ENCODE data around the gene NPW. TPM values are rescaled to one million over a fixed set of nuclear protein-coding genes. Genes with fewer than 3 reads are reported as not detected.

NPW gene
- total RNA-seq, 1 donor from 2014 or later = 1.3 TPM

- no peaks in the 10 kb centered on the region for H3K27me3 Mint-ChIP-seq (ENCODE audit: low read depth)
- peaks cover 19% of the 10 kb centered on the region for H3K4me1 Mint-ChIP-seq
- no peaks in the 10 kb centered on the region for H3K9me3 Mint-ChIP-seq
- H3K36me3 Mint-ChIP-seq (ENCODE audit: low read depth) = no peaks in the 10 kb centered on the region
- peak overlapping the region; percentile 31 for H3K4me3 Mint-ChIP-seq
- TF ChIP-seq CTCF (conservative IDR thresholded peaks at IDR 0.05) = no peak
- DNase-seq (ENCODE audit: low read depth, low spot score) = no peak
- no peak overlapping the region for H3K27ac Mint-ChIP-seq (ENCODE audit: unreplicated experiment)
These were observed 14.6 kb upstream of the NPW start for GRCh38 chr16:2004795-2005517.

DNA sequence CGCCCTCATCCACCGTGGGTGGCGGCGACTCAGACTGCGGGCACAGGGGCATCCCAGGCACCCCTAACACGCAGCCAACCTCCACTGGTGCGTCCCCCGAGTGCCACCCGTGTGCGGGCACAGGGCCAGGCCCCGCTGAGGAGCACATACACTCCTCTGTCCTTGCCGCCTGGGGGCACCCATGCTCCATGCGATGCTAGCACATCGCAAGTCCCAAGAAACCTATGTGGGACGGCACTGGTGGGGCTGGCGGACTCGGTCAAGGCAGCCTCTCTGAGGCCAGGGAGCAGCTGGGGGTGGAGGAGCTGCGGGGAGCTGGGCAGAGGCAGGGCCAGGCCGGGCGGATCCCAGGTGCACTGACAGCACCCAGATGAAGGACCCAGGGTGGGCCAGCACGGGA is 13.9 kb upstream of the NPW start:
- peaks cover 25% of the 10 kb centered on the region for H3K4me1 Mint-ChIP-seq
- DNase-seq (ENCODE audit: low read depth, low spot score) = no peak
- H3K9me3 Mint-ChIP-seq = no peaks in the 10 kb centered on the region
- H3K27ac Mint-ChIP-seq (ENCODE audit: unreplicated experiment) = no peak overlapping the region
- no peaks in the 10 kb centered on the region for H3K27me3 Mint-ChIP-seq (ENCODE audit: low read depth)
- TF ChIP-seq CTCF (conservative IDR thresholded peaks at IDR 0.05) = no peak
- H3K4me3 Mint-ChIP-seq = peak overlapping the region; percentile 81
- H3K36me3 Mint-ChIP-seq (ENCODE audit: low read depth) = no peaks in the 10 kb centered on the region

GRCh38 chr16:2006317-2006716 is 13.3 kb upstream of the NPW start:
- no peak overlapping the region for H3K27ac Mint-ChIP-seq (ENCODE audit: unreplicated experiment)
- no peak for DNase-seq (ENCODE audit: low read depth, low spot score)
- H3K9me3 Mint-ChIP-seq = no peaks in the 10 kb centered on the region
- no peak for TF ChIP-seq CTCF (conservative IDR thresholded peaks at IDR 0.05)
- peak overlapping the region; percentile 81 for H3K4me3 Mint-ChIP-seq
- H3K36me3 Mint-ChIP-seq (ENCODE audit: low read depth) = no peaks in the 10 kb centered on the region
- H3K4me1 Mint-ChIP-seq = peaks cover 25% of the 10 kb centered on the region
- H3K27me3 Mint-ChIP-seq (ENCODE audit: low read depth) = no peaks in the 10 kb centered on the region

DNA sequence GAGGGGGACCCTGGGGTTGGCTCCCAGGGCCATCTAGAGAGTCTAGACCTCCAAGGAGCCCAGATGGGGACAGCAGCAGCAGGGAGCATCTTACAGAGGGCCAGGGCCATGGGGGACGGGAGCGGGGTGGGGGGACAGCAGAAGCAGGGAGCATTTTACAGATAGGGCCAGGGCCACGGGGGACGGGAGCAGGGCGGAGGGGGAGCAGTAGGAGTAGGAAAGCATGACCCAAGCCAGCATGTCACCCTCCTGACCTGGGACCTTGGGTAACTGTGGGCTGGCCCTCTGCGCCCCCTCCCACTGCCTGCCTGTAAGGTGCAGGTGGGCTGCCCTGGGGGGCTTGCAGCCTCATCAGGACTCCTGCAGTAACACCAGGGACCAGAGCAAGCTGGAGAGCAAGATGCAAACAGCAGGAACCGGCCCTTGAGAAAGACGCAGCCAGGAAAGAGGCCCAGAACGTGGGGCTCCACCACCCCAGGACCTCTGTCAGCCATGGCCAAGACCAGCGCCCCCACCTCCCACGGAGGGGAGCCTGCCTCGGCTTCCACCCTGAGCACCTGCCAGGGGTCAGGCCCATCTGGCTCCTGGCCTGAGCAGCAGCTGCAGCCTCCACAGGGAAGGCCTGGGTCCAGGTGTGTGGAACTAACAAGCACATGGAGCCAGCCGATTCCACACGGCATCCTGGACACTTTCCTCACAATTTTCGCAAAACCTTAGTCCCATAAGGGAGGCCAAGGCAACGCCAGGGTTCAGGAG is 12.3 kb upstream of the NPW start:
- Mint-ChIP-seq H3K4me3 (peak overlapping the region; percentile 88), H3K9me3 (no peaks in the 10 kb centered on the region), H3K36me3 (ENCODE audit: low read depth) (no peaks in the 10 kb centered on the region), H3K4me1 (peaks cover 25% of the 10 kb centered on the region), H3K27ac (ENCODE audit: unreplicated experiment) (peak overlapping the region; percentile 91), H3K27me3 (ENCODE audit: low read depth) (no peaks in the 10 kb centered on the region)
- no peak for DNase-seq (ENCODE audit: low read depth, low spot score)
- TF ChIP-seq CTCF (conservative IDR thresholded peaks at IDR 0.05) = no peak

GRCh38 chr16:2008009-2008526 is 11.5 kb upstream of the NPW start:
- no peak for DNase-seq (ENCODE audit: low read depth, low spot score)
- peak overlapping the region; percentile 88 for H3K4me3 Mint-ChIP-seq
- H3K4me1 Mint-ChIP-seq = peaks cover 25% of the 10 kb centered on the region
- H3K27ac Mint-ChIP-seq (ENCODE audit: unreplicated experiment) = no peak overlapping the region
- TF ChIP-seq CTCF (conservative IDR thresholded peaks at IDR 0.05) = no peak
- H3K9me3 Mint-ChIP-seq = no peaks in the 10 kb centered on the region
- H3K36me3 Mint-ChIP-seq (ENCODE audit: low read depth) = no peaks in the 10 kb centered on the region
- H3K27me3 Mint-ChIP-seq (ENCODE audit: low read depth) = no peaks in the 10 kb centered on the region

Measured in neural crest cell (in vitro differentiated cells).